Tibial nerve (tissue), 4 donors: Measurements from ENCODE around the gene TMEM132A. TPM values are rescaled to one million over a fixed set of nuclear protein-coding genes. Genes with fewer than 3 reads are reported as not detected.

Source experiments
- DNase-seq, 2 donors: peaks; one replicate each; pipeline ENCODE4 v3.0.0-alpha.2; 2019; ENCODE audit warnings: low spot score in 2 of 2
- H3K27ac ChIP-seq, 4 donors: fragments of 200-600 bp; sonication (generic) in 3 of 4; one replicate each; pipeline ENCODE4 v1.5.1; 2017 to 2019; ENCODE audit warnings: mild to moderate bottlenecking in 1 of 4
- H3K27me3 ChIP-seq, 2 donors: fragments of 200-600 bp; sonication (generic) in 1 of 2; one replicate each; pipeline versions ENCODE4 v1.5.1 to v1.6.0; 2017 to 2019
- H3K36me3 ChIP-seq, 3 donors: fragments of 200-600 bp; sonication (generic); one replicate each; pipeline ENCODE4 v1.5.1; 2018 to 2019
- H3K4me1 ChIP-seq, 4 donors: fragments of 200-600 bp; sonication (generic) in 3 of 4; one replicate each; pipeline ENCODE4 v1.5.1; 2017 to 2019
- H3K4me3 ChIP-seq, 4 donors: fragments of 200-600 bp; sonication (generic) in 3 of 4; one replicate each; pipeline ENCODE4 v1.5.1; 2017 to 2019; ENCODE audit warnings: mild to moderate bottlenecking in 1 of 4, moderate library complexity in 1 of 4
- H3K9me3 ChIP-seq, 4 donors: fragments of 200-600 bp; sonication (generic) in 3 of 4; one replicate each; pipeline ENCODE4 v1.5.1; 2017 to 2019
- EP300 ChIP-seq, 2 donors: sonication (generic); formaldehyde crosslinking; IDR thresholded peaks; one replicate each; pipeline ENCODE4 v1.6.1; 2017; ENCODE audit warnings: antibody characterized with exemption in 2 of 2, mild to moderate bottlenecking in 1 of 2
- POLR2A ChIP-seq, 2 donors: fragments of 450-650 bp; IDR thresholded peaks; one replicate each; pipeline ENCODE4 v1.6.1; 2017; ENCODE audit warnings: antibody characterized with exemption in 2 of 2, mild to moderate bottlenecking in 2 of 2, moderate library complexity in 2 of 2
- WGBS, 2 donors: methylation state at CpG; one replicate each; pipeline ENCODE4 v1.1.5; 2018; 5-methylcytosine and 5-hydroxymethylcytosine counted together
- total RNA-seq, 4 donors: library from RNA; depleted of rRNA; stranded (reverse); fragments of >200 nt; gene quantifications; one replicate each; pipeline ENCODE4 v1.1.0, GENCODE V29; 2016
- TF ChIP-seq, protein P1 (sequence below), 5 experiments: fragments of 200-600 bp in 3 of 5; fragments of 450-650 bp in 2 of 5; sonication (generic) in 3 of 5; IDR thresholded peaks; one replicate each; pipeline ENCODE4 v1.5.1; 2016 to 2019; ENCODE audit warnings: antibody characterized with exemption in 5 of 5, mild to moderate bottlenecking in 3 of 5, moderate library complexity in 2 of 5

Gene TMEM132A
- total RNA-seq, 4 donors from 2014 or later = 15.9 to 41.9 (median 26.6) TPM

DNA sequence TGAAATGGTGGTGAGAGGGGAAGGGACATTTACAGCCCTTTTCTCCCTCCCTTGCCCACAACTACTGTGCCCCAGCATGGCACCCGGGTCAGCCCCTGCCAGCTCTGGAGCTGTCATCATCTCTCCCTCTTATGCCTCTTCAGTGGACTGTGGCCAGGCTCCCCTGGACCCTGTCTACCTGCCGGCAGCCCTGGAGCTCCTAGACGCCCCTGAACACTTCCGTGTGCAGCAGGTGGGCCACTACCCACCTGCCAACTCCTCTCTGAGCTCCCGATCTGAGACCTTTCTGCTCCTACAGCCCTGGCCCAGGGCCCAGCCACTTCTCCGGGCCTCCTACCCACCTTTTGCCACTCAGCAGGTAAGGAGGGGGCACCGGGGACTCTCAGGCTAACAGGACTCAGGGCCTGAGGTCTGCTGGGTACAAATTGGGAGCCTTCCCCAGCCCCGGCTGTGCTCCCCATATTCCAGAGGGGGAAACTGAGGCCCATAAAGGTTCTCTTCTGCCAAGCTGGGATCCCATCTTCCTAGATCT, 2.9 kb downstream of the TMEM132A start:
- H3K27ac ChIP-seq = no peak overlapping the region
- peaks cover 0 to 30% (median 19%) of the 10 kb centered on the region in 4 donors for H3K4me1 ChIP-seq
- 92% methylated on average over 8 of the region's 8 CpGs for WGBS, 2 donors
- H3K4me3 ChIP-seq = no peak overlapping the region
- H3K36me3 ChIP-seq = peaks cover 0 to 55% (median 5%) of the 10 kb centered on the region in 3 donors
- no peaks in the 10 kb centered on the region for H3K9me3 ChIP-seq
- H3K27me3 ChIP-seq = peaks cover 0 to 11% of the 10 kb centered on the region in 2 donors
- TF ChIP-seq EP300 (IDR thresholded peaks at IDR 0.05) (no peak), POLR2A (IDR thresholded peaks at IDR 0.05) (no peak)
- TF ChIP-seq, protein P1, sequence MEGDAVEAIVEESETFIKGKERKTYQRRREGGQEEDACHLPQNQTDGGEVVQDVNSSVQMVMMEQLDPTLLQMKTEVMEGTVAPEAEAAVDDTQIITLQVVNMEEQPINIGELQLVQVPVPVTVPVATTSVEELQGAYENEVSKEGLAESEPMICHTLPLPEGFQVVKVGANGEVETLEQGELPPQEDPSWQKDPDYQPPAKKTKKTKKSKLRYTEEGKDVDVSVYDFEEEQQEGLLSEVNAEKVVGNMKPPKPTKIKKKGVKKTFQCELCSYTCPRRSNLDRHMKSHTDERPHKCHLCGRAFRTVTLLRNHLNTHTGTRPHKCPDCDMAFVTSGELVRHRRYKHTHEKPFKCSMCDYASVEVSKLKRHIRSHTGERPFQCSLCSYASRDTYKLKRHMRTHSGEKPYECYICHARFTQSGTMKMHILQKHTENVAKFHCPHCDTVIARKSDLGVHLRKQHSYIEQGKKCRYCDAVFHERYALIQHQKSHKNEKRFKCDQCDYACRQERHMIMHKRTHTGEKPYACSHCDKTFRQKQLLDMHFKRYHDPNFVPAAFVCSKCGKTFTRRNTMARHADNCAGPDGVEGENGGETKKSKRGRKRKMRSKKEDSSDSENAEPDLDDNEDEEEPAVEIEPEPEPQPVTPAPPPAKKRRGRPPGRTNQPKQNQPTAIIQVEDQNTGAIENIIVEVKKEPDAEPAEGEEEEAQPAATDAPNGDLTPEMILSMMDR (IDR thresholded peaks at IDR 0.05) = no peak
- DNase-seq = no peak

DNA sequence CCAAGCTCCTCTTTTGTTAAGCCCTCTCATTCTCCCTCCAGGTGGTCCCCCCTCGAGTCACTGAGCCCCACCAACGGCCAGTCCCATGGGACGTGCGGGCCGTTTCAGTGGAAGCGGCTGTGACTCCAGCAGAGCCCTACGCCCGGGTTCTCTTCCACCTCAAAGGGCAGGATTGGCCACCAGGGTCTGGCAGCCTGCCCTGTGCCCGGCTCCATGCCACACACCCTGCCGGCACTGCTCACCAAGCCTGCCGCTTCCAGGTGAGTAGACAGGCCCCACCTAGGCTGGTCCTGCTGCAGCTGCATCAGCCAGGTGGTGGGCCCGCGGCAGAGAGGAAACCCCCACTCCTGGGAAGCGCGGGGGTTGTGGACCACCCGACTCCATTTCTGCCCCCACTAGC, 3.3 kb downstream of the TMEM132A start:
- TF ChIP-seq, protein P1 (IDR thresholded peaks at IDR 0.05) = no peak
- TF ChIP-seq POLR2A (IDR thresholded peaks at IDR 0.05) (no peak), EP300 (IDR thresholded peaks at IDR 0.05) (no peak)
- Histone ChIP-seq H3K27ac (no peak overlapping the region), H3K27me3 (peaks cover 0 to 11% of the 10 kb centered on the region in 2 donors), H3K36me3 (peaks cover 0 to 50% (median 0%) of the 10 kb centered on the region in 3 donors), H3K4me3 (no peak overlapping the region), H3K4me1 (peaks cover 0 to 30% (median 19%) of the 10 kb centered on the region in 4 donors), H3K9me3 (no peaks in the 10 kb centered on the region)
- 74 to 84% methylated on average over 9 to 14 of the region's 16 CpGs for whole genome bisulfite sequencing, 2 donors
- DNase-seq = no peak

DNA sequence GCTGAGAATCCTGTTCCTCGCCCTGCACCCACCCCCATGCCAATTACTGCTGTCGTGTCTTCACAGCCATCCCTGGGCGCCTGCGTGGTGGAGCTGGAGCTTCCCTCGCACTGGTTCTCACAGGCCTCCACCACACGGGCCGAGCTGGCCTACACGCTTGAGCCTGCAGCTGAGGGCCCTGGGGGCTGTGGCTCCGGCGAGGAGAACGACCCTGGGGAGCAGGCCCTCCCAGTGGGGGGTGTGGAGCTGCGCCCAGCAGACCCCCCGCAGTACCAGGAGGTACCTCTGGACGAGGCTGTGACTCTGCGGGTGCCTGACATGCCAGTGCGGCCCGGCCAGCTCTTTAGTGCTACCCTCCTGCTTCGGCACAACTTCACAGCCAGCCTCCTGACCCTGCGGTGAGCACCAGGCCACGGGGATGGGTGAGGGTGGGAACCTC, 4.3 kb downstream of the TMEM132A start:
- Histone ChIP-seq H3K36me3 (peaks cover 0 to 40% (median 0%) of the 10 kb centered on the region in 3 donors), H3K4me3 (no peak overlapping the region), H3K27me3 (peaks cover 0 to 11% of the 10 kb centered on the region in 2 donors), H3K4me1 (peaks cover 0 to 30% (median 17%) of the 10 kb centered on the region in 4 donors), H3K9me3 (no peaks in the 10 kb centered on the region), H3K27ac (no peak overlapping the region)
- WGBS, 2 donors = 79 to 92% methylated on average over 14 to 16 of the region's 20 CpGs
- no peak for TF ChIP-seq POLR2A (IDR thresholded peaks at IDR 0.05)
- no peak for TF ChIP-seq EP300 (IDR thresholded peaks at IDR 0.05)
- DNase-seq = no peak

DNA sequence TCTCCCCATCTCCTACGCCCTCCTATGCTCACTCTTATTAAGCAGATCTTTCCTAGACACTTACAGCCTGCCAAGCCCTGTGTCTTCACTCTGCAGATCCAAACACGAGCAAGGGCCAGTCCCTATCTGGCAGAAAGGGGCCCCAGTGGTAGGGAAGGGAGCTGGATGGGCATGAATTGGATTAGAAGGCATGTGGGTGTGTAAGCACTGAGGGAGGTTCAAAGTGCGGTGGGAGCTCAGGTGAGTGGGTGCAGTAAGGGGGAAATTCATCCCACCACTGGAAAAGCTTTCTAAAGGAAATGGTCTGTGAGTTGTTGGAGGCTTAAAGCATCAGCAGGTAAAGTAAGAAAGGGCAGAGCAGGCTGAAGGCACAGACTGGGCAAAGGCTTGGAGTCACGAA, 5.5 kb downstream of the TMEM132A start:
- TF ChIP-seq, protein P1 (IDR thresholded peaks at IDR 0.05) = no peak
- Histone ChIP-seq H3K4me3 (no peak overlapping the region), H3K36me3 (peaks cover 0 to 38% (median 0%) of the 10 kb centered on the region in 3 donors), H3K4me1 (peaks cover 0 to 18% (median 8%) of the 10 kb centered on the region in 4 donors), H3K27ac (no peak overlapping the region), H3K9me3 (no peaks in the 10 kb centered on the region), H3K27me3 (peaks cover 0 to 7% of the 10 kb centered on the region in 2 donors)
- WGBS, 2 donors = 80 to 83% methylated on average over 4 of the region's 4 CpGs
- no peak for DNase-seq

DNA sequence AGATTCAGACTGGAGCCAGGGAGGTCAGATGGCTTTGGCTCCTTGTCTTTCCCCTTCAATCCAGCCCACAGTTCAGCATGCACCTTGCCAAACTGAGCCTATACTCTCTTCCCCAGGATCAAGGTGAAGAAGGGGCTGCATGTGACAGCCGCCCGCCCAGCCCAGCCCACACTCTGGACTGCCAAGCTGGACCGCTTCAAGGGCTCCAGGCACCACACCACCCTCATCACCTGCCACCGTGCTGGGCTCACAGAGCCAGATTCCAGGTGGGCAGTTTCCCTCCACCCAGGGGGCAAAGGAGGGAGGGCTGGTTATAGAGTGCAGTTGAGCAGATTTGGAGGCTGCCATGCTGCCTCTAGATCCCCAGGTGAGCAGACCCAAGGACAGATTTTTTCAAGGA, 6.1 kb downstream of the TMEM132A start:
- Histone ChIP-seq H3K36me3 (peaks cover 0 to 38% (median 0%) of the 10 kb centered on the region in 3 donors), H3K9me3 (no peaks in the 10 kb centered on the region), H3K27ac (no peak overlapping the region), H3K4me1 (peaks cover 0 to 12% (median 1%) of the 10 kb centered on the region in 4 donors), H3K27me3 (peaks cover 0 to under 1% of the 10 kb centered on the region in 2 donors), H3K4me3 (no peak overlapping the region)
- WGBS, 2 donors = 95 to 100% methylated on average over 2 to 4 of the region's 4 CpGs
- no peak for TF ChIP-seq EP300 (IDR thresholded peaks at IDR 0.05)
- TF ChIP-seq, protein P1 (IDR thresholded peaks at IDR 0.05) = no peak
- no peak for TF ChIP-seq POLR2A (IDR thresholded peaks at IDR 0.05)
- no peak for DNase-seq
